Fibroblast of villous mesenchyme (primary cell): Measurements from ENCODE around the gene TLL2. TPM values are rescaled to one million over a fixed set of nuclear protein-coding genes. Genes with fewer than 3 reads are reported as not detected.

ENCODE experiments used
- DNase-seq: peaks from one replicate; pipeline ENCODE4 v3.0.0-alpha.2; 2010; ENCODE audit warnings: low read depth
- H3K4me3 ChIP-seq: 2 replicates; pipeline ENCODE4 v1.5.1; 2011; ENCODE audit warnings: low read depth, mild to moderate bottlenecking, low read length
- total RNA-seq: library from RNA; depleted of rRNA; stranded (reverse); fragments of >200 nt; gene quantifications from 2 replicates; pipeline ENCODE4 v1.2.3, GENCODE V29; 2012
- TF ChIP-seq, protein P1 (sequence below): IDR thresholded peaks from 2 replicates; pipeline ENCODE4 v1.5.1; 2012; ENCODE audit warnings: low read depth, mild to moderate bottlenecking, low read length; ENCODE audit not compliant: insufficient read depth

TLL2 gene
- total RNA-seq, 1 donor: under 0.01 TPM

- no peak for DNase-seq
- no peak overlapping the region for H3K4me3 ChIP-seq
- TF ChIP-seq, protein P1, sequence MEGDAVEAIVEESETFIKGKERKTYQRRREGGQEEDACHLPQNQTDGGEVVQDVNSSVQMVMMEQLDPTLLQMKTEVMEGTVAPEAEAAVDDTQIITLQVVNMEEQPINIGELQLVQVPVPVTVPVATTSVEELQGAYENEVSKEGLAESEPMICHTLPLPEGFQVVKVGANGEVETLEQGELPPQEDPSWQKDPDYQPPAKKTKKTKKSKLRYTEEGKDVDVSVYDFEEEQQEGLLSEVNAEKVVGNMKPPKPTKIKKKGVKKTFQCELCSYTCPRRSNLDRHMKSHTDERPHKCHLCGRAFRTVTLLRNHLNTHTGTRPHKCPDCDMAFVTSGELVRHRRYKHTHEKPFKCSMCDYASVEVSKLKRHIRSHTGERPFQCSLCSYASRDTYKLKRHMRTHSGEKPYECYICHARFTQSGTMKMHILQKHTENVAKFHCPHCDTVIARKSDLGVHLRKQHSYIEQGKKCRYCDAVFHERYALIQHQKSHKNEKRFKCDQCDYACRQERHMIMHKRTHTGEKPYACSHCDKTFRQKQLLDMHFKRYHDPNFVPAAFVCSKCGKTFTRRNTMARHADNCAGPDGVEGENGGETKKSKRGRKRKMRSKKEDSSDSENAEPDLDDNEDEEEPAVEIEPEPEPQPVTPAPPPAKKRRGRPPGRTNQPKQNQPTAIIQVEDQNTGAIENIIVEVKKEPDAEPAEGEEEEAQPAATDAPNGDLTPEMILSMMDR: no peak
Measured at GRCh38 chr10:96401036-96401435, 112.7 kb downstream of the TLL2 start.

- TF ChIP-seq, protein P1: no peak
- DNase-seq: no peak
- no peak overlapping the region for H3K4me3 ChIP-seq
Measured at GRCh38 chr10:96400465-96400864, 113.3 kb downstream of the TLL2 start.

DNA sequence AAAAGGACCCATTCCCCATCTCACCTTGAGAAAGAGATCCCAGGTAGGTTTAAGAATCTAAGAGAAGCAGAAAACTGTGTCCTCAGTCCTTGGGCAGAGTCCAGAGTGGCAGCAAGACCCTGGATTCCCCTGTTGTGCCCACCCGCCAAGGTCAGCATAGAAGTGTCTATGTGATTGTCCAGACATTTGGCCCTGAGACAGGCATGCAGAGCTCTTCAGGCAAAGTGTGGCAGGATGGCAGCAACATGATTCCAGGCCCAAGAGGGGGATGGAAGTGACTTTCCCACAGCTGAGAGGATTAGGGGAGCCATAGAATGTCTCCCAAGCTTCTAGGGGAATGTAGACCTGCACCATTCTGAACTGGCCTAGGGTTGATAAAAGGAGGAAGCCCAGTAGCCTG lies 115.8 kb downstream of the TLL2 start:
- TF ChIP-seq, protein P1: no peak
- DNase-seq: no peak
- no peak overlapping the region for H3K4me3 ChIP-seq

- TF ChIP-seq, protein P1: peak; percentile 85
- DNase-seq: peak; percentile 70
- no peak overlapping the region for H3K4me3 ChIP-seq
Measured at GRCh38 chr10:96395931-96396877, 117.5 kb downstream of the TLL2 start.

- TF ChIP-seq, protein P1: no peak
- H3K4me3 ChIP-seq: no peak overlapping the region
- DNase-seq: no peak
Measured at GRCh38 chr10:96390460-96390864, 123.3 kb downstream of the TLL2 start.

- TF ChIP-seq, protein P1: no peak
- DNase-seq: no peak
- H3K4me3 ChIP-seq: no peak overlapping the region
Measured at GRCh38 chr10:96389785-96390184, 123.9 kb downstream of the TLL2 start.

DNA sequence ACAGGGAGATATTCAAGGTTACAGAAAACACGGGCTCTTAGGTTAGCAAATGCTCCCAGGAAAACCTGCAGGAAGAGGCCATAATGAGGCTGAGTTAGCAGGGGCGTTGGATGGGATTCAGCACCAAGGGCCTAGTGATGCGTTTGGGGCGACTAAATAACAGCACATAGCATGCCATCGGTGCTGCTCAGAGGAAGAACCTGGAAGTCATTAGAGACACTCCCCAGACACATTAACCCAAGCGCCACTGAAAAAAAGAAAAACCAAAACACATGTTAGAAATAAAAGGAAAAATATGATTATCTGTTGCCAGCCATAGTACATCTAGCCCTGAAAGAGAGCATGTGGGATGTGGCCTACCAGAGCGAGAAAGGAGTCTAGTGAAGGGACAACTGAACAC lies 126.1 kb downstream of the TLL2 start:
- no peak overlapping the region for H3K4me3 ChIP-seq
- no peak for DNase-seq

More for the DNA sequence above, 126.1 kb downstream of the TLL2 start:
- TF ChIP-seq, protein P1: no peak
